ENCODE measurements around the gene CAMK1D. TPM values are rescaled to one million over a fixed set of nuclear protein-coding genes. Genes with fewer than 3 reads are reported as not detected.
"Not testable (repeated sequence)": the region's sequence is repeated elsewhere in the genome, so short reads cannot be mapped to it uniquely, and the experiment has no call there.

CAMK1D gene
- total RNA-seq, 1 donor from 2014 or later = 2.3 TPM

DNA sequence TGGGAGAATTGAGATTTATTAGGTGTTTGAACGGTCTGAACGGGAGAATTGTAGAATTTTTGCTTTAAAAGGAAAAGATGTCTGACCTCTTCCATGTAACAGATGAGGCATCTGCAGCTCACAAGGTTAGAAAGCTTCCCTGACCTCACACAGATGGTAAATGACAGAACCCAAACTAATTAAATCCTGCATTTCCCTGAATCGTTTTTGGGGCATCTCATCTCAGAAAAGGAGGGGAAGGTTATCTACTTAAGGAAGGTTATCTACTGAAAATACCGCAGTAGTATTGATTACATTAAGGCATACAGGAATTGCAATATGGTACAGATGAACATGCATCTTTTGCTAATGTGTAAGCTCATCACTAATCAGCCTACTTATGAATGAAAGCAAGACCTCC lies 373.9 kb downstream of the CAMK1D start:
- H3K4me3 ChIP-seq (ENCODE audit: low read depth, low read length) = no peak overlapping the region
- H3K36me3 ChIP-seq (ENCODE audit: control insufficient read depth, insufficient read depth, low read length) = no peaks in the 10 kb centered on the region
- no peaks in the 10 kb centered on the region for H3K27me3 ChIP-seq (ENCODE audit: control insufficient read depth, insufficient read depth, low read length)
- TF ChIP-seq CTCF (IDR thresholded peaks at IDR 0.05; ENCODE audit: insufficient read depth, low read length, poor library complexity, severe bottlenecking) = no peak
- DNase-seq (ENCODE audit: low read depth) = no peak

GRCh38 chr10:12724807-12725579 lies 375.6 kb downstream of the CAMK1D start:
- no peak for TF ChIP-seq CTCF (IDR thresholded peaks at IDR 0.05; ENCODE audit: insufficient read depth, low read length, poor library complexity, severe bottlenecking)
- Histone ChIP-seq H3K4me3 (ENCODE audit: low read depth, low read length) (no peak overlapping the region), H3K27me3 (ENCODE audit: control insufficient read depth, insufficient read depth, low read length) (no peaks in the 10 kb centered on the region), H3K36me3 (ENCODE audit: control insufficient read depth, insufficient read depth, low read length) (no peaks in the 10 kb centered on the region)
- DNase-seq (ENCODE audit: low read depth) = no peak

DNA sequence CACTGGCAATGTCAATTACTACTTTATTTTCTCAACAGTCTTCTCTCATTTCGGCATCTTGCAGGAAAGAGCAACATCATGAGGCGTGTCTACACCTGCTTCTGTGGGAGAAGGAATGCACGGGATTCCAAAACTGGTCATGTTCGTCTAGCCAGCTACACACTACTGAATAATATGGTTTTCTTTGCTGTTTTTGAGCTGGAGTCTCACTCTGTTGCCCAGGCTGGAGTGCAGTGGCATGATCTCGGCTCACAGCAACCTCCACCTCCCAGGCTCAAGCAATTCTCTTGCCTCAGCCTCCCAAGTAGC lies 376.2 kb downstream of the CAMK1D start:
- H3K4me3 ChIP-seq (ENCODE audit: low read depth, low read length); DNase-seq (ENCODE audit: low read depth); H3K36me3 ChIP-seq (ENCODE audit: control insufficient read depth, insufficient read depth, low read length); H3K27me3 ChIP-seq (ENCODE audit: control insufficient read depth, insufficient read depth, low read length): not testable (repeated sequence)

- H3K36me3 ChIP-seq (ENCODE audit: control insufficient read depth, insufficient read depth, low read length) = no peaks in the 10 kb centered on the region
- peak; percentile 48 for DNase-seq (ENCODE audit: low read depth)
- no peak for TF ChIP-seq CTCF (IDR thresholded peaks at IDR 0.05; ENCODE audit: insufficient read depth, low read length, poor library complexity, severe bottlenecking)
- H3K4me3 ChIP-seq (ENCODE audit: low read depth, low read length) = no peak overlapping the region
- no peaks in the 10 kb centered on the region for H3K27me3 ChIP-seq (ENCODE audit: control insufficient read depth, insufficient read depth, low read length)
Observed at GRCh38 chr10:12726971-12727831, 377.9 kb downstream of the CAMK1D start.

- Histone ChIP-seq H3K4me3 (ENCODE audit: low read depth, low read length) (no peak overlapping the region), H3K27me3 (ENCODE audit: control insufficient read depth, insufficient read depth, low read length) (no peaks in the 10 kb centered on the region), H3K36me3 (ENCODE audit: control insufficient read depth, insufficient read depth, low read length) (no peaks in the 10 kb centered on the region)
- no peak for TF ChIP-seq CTCF (IDR thresholded peaks at IDR 0.05; ENCODE audit: insufficient read depth, low read length, poor library complexity, severe bottlenecking)
- no peak for DNase-seq (ENCODE audit: low read depth)
Observed at GRCh38 chr10:12727832-12728215, 378.5 kb downstream of the CAMK1D start.

DNA sequence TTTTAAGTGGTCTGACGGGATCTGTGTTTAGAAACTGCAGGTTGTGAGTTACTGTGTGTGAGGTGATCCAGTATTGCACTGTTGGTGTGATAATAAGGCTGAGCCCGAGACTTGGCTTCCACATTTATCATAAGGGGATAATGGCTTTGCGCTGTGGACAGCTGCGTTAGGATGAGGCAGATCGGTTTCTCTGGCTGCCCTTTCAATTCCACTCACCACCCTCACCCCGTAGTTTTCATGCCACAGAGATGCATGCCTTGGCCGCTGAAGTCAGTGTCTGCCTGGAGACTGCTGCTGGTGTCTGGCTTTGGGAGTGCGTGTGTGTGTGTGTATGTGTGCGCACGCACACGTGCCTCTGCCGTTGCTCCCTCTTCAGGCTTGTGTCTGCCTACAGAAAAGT lies 379.1 kb downstream of the CAMK1D start:
- no peak for DNase-seq (ENCODE audit: low read depth)

More for the DNA sequence above, 379.1 kb downstream of the CAMK1D start:
- no peak for TF ChIP-seq CTCF (IDR thresholded peaks at IDR 0.05; ENCODE audit: insufficient read depth, low read length, poor library complexity, severe bottlenecking)
- Histone ChIP-seq H3K27me3 (ENCODE audit: control insufficient read depth, insufficient read depth, low read length) (no peaks in the 10 kb centered on the region), H3K36me3 (ENCODE audit: control insufficient read depth, insufficient read depth, low read length) (no peaks in the 10 kb centered on the region), H3K4me3 (ENCODE audit: low read depth, low read length) (no peak overlapping the region)

Measured in kidney epithelial cell (primary cell).